MM.1S (cell line): ENCODE data around the gene MADD.

Experiments
- DNase-seq: peaks from one replicate; pipeline ENCODE4 v3.0.0-alpha.2; 2015
- H2AFZ ChIP-seq: fragments of 300-600 bp; sonication (generic); 2 replicates; pipeline ENCODE4 v1.6.0; 2016; ENCODE audit warnings: antibody characterized with exemption, low read length
- H3F3A ChIP-seq: fragments of 300-600 bp; sonication (generic); 2 replicates; pipeline ENCODE4 v1.6.1; 2016; ENCODE audit warnings: mild to moderate bottlenecking, antibody characterized with exemption, low read length, moderate library complexity, mixed read lengths; ENCODE audit not compliant: insufficient read depth
- H3K27ac ChIP-seq: fragments of 300-600 bp; sonication (generic); 2 replicates; pipeline ENCODE4 v1.5.1; 2016; ENCODE audit warnings: mild to moderate bottlenecking, low read length
- H3K27me3 ChIP-seq: fragments of 300-600 bp; sonication (generic); replicated peaks from 2 replicates; pipeline ENCODE4 v1.6.0; 2016; ENCODE audit warnings: low read length; ENCODE audit not compliant: insufficient read depth
- H3K36me3 ChIP-seq: fragments of 300-600 bp; sonication (generic); replicated peaks from 2 replicates; pipeline ENCODE4 v1.6.1; 2016; ENCODE audit warnings: mild to moderate bottlenecking, low read length, mixed read lengths; ENCODE audit not compliant: insufficient read depth
- H3K4me1 ChIP-seq: fragments of 300-600 bp; sonication (generic); 2 replicates; pipeline ENCODE4 v1.6.1; 2016; ENCODE audit warnings: low read length, mixed read lengths
- H3K4me2 ChIP-seq: fragments of 300-600 bp; sonication (generic); 2 replicates; pipeline ENCODE4 v1.6.0; 2016; ENCODE audit warnings: low read depth, low read length
- H3K4me3 ChIP-seq: fragments of 300-600 bp; sonication (generic); 2 replicates; pipeline ENCODE4 v1.5.1; 2016; ENCODE audit warnings: low read length, mixed read lengths
- H3K79me2 ChIP-seq: fragments of 300-600 bp; sonication (generic); 2 replicates; pipeline ENCODE4 v1.6.1; 2016; ENCODE audit warnings: mixed run types, low read length, mixed read lengths
- H3K9ac ChIP-seq: fragments of 300-600 bp; sonication (generic); 2 replicates; pipeline ENCODE4 v1.6.1; 2016; ENCODE audit warnings: low read length, mixed read lengths
- H3K9me2 ChIP-seq: fragments of 300-600 bp; sonication (generic); replicated peaks from 2 replicates; pipeline ENCODE4 v1.6.1; 2016; ENCODE audit warnings: mild to moderate bottlenecking, low read length, mixed read lengths; ENCODE audit not compliant: insufficient read depth
- H3K9me3 ChIP-seq: fragments of 300-600 bp; sonication (generic); replicated peaks from 2 replicates; pipeline ENCODE4 v1.6.1; 2016; ENCODE audit warnings: mild to moderate bottlenecking, low read length, mixed read lengths; ENCODE audit not compliant: insufficient read depth
- H4K20me1 ChIP-seq: fragments of 300-600 bp; sonication (generic); 2 replicates; pipeline ENCODE4 v1.6.1; 2016; ENCODE audit warnings: mild to moderate bottlenecking, low read length, moderate library complexity, mixed read lengths; ENCODE audit not compliant: insufficient read depth
- CTCF ChIP-seq: fragments of 300-600 bp; sonication (generic); IDR thresholded peaks from 2 replicates; pipeline ENCODE4 v1.5.1; 2016; ENCODE audit warnings: antibody characterized with exemption, low read length, mixed read lengths
- EZH2 ChIP-seq: fragments of 300-600 bp; sonication (generic); optimal IDR thresholded peaks from 2 replicates; pipeline ENCODE3; 2017; ENCODE audit warnings: low read depth, mild to moderate bottlenecking, antibody characterized with exemption, low read length, mixed read lengths
- EZH2phosphoT487 ChIP-seq: fragments of 300-600 bp; sonication (generic); IDR thresholded peaks from 2 replicates; pipeline ENCODE4 v1.6.1; 2018; ENCODE audit warnings: antibody characterized with exemption, low read length

The MADD gene

GRCh38 chr11:47276923-47277322, 7.0 kb downstream of the MADD start:
- Histone ChIP-seq H3K36me3 (peaks cover 7% of the 10 kb centered on the region), H3K4me2 (no peak overlapping the region)

GRCh38 chr11:47278058-47278457, 8.1 kb downstream of the MADD start:
- 0 out of 2 replicates have a peak, but pooled peaks cover under 1% of the 10 kb centered on the region for H4K20me1 ChIP-seq
- no peak overlapping the region for H3K4me2 ChIP-seq
- H3K4me3 ChIP-seq: no peak overlapping the region
- no peak overlapping the region for H2AFZ ChIP-seq
- H3K27ac ChIP-seq: no peak overlapping the region
- H3K79me2 ChIP-seq: peaks cover 19% of the 10 kb centered on the region
- no peak for TF ChIP-seq EZH2
- H3K9me3 ChIP-seq: no peaks in the 10 kb centered on the region
- no peaks in the 10 kb centered on the region for H3K4me1 ChIP-seq
- no peaks in the 10 kb centered on the region for H3K27me3 ChIP-seq
- no peaks in the 10 kb centered on the region for H3F3A ChIP-seq
- H3K9ac ChIP-seq: no peak overlapping the region
- peaks cover 15% of the 10 kb centered on the region for H3K36me3 ChIP-seq
- no peak for DNase-seq
- H3K9me2 ChIP-seq: no peaks in the 10 kb centered on the region

More at GRCh38 chr11:47276923-47277322, 7.0 kb downstream of the MADD start:
- no peaks in the 10 kb centered on the region for H3K27me3 ChIP-seq
- H3K4me1 ChIP-seq: peaks cover 7% of the 10 kb centered on the region
- H3K27ac ChIP-seq: no peak overlapping the region
- no peaks in the 10 kb centered on the region for H3K9me3 ChIP-seq
- H3K9ac ChIP-seq: no peak overlapping the region
- 0 out of 2 replicates have a peak, but pooled peaks cover 4% of the 10 kb centered on the region for H3F3A ChIP-seq
- no peak for DNase-seq
- H4K20me1 ChIP-seq: 0 out of 2 replicates have a peak, but pooled peaks cover 10% of the 10 kb centered on the region
- H2AFZ ChIP-seq: no peak overlapping the region
- no peaks in the 10 kb centered on the region for H3K9me2 ChIP-seq
- peaks cover 31% of the 10 kb centered on the region for H3K79me2 ChIP-seq
- H3K4me3 ChIP-seq: no peak overlapping the region
- TF ChIP-seq EZH2 (no peak), EZH2phosphoT487 (no peak), CTCF (no peak)

GRCh38 chr11:47278769-47279168, 8.8 kb downstream of the MADD start:
- Histone ChIP-seq H3K4me3 (no peak overlapping the region), H3K9me3 (no peaks in the 10 kb centered on the region), H3K9ac (no peak overlapping the region), H3K36me3 (peaks cover 15% of the 10 kb centered on the region), H3K27me3 (no peaks in the 10 kb centered on the region), H3K79me2 (peaks cover 12% of the 10 kb centered on the region), H4K20me1 (no peaks in the 10 kb centered on the region), H3K4me1 (no peaks in the 10 kb centered on the region), H2AFZ (no peak overlapping the region), H3F3A (no peaks in the 10 kb centered on the region), H3K9me2 (no peaks in the 10 kb centered on the region), H3K27ac (no peak overlapping the region), H3K4me2 (no peak overlapping the region)
- TF ChIP-seq EZH2phosphoT487: no peak
- TF ChIP-seq EZH2: no peak
- TF ChIP-seq CTCF: no peak
- no peak for DNase-seq

GRCh38 chr11:47280099-47280498, 10.2 kb downstream of the MADD start:
- Histone ChIP-seq H3K9me2 (no peaks in the 10 kb centered on the region), H3K36me3 (peaks cover 15% of the 10 kb centered on the region), H3K4me3 (no peak overlapping the region), H2AFZ (no peak overlapping the region), H3K9ac (no peak overlapping the region), H3K4me2 (no peak overlapping the region), H3K9me3 (no peaks in the 10 kb centered on the region), H3K4me1 (no peaks in the 10 kb centered on the region), H3K79me2 (no peaks in the 10 kb centered on the region), H3F3A (no peaks in the 10 kb centered on the region), H3K27ac (no peak overlapping the region), H3K27me3 (no peaks in the 10 kb centered on the region), H4K20me1 (no peaks in the 10 kb centered on the region)
- no peak for TF ChIP-seq EZH2phosphoT487
- no peak for TF ChIP-seq CTCF
- TF ChIP-seq EZH2: no peak
- DNase-seq: no peak
